GM20431 (cell line): ENCODE data around the gene TAS2R60.

ENCODE experiments used
- in situ Hi-C: fragments of 300-500 bp; cut with MseI, MboI; formaldehyde crosslinking; loops from one replicate; pipeline ENCODE4 v1.15.0; 2020; ENCODE audit warnings: low sequenced_read_pairs; ENCODE audit not compliant: unreplicated experiment

The TAS2R60 gene

GRCh38 chr7:143443153-143443552 is at the start of gene TAS2R60:
Gene TAS2R60, plus strand, starts transcription at chr7:143443453. Its CDS starts 0 bp downstream, at chr7:143443453.
- in situ Hi-C loops, result no loop called here

- in situ Hi-C loops, result no loop called here
These were observed 49.2 kb upstream of the TAS2R60 start for GRCh38 chr7:143394068-143394467.

DNA sequence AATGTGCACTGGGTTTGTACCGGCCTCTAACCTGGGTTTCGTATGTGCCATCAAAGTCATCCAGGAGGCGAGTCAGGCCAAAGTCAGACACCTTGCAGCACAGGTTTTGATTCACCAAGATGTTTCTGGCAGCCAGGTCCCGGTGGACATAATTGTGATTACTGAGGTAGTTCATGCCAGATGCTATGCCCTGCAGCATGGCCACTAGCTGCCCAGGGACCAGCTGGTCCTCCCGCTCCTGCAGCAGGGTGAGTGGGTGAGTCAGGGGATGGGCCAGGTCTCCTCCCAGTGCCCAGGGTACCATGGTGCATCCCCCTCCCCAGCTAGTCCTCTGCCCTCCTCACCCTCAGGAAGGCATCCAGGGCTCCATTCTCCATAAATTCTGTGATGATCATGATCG is 48.5 kb upstream of the TAS2R60 start:
- in situ Hi-C loops, result no loop called here

DNA sequence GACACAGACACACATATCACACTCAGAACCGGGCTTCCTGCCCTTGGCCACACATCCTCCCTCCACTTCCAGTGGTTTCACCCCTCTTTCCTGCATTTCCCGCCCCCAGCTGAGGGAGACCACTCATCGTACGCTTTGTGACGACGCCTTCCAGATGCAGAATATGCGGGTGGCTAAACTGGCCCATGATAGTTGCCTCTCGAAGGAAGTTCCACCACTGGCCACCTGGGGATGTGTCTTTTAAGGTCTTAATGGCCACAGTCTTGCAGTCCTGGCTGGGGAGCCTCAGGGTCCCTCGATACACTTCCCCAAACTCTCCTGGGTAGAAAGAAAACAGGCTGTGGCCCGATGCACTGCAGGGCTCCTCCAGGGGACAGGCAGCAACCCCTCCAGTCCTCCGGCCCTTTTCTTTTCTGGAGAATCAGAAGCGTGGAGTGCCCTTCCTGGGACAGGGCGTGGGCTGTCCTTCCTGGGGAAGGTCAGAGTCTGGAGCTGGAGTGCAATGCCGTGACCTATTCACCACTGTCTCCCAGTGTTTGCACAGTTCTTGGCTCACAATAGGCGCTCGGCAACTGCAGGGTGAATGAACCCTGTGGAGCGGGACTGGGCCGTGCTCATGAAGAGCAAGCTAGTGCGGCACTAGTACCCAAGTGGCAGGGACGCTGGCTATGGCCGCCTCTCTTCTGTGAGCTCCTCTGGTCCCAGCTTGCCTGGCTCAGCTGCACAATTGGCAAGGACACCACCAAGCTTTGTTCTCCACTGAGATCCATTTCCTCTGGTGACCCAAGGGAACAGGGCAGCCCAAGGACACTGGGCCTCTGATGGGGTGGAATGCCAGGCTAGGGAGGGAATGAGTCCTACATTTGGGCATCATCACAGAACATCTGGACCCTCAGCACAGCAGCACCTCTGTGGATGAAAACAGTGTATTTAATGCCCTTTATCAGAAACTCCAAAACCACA is 47.8 kb upstream of the TAS2R60 start:
- in situ Hi-C loops, result no loop called here

DNA sequence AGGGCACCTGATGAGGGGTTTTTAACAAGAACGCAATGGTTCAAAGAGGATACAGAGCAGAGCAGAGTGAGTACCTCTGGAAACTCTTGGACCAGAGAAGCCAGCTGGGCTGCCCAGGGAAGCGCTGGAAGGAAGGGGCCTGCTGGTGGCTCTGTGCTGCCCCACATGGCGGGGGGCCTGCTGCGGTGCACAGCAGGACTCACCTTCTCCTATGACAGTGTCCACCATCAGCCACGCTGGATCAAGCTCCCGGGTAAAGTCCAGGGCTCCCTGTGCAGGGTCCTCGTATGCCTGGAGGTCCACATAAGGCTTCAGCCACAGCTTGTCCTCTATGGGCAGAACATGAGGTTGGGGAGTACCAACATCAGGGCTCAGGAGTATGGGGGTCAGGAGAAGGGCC is 47.1 kb upstream of the TAS2R60 start:
- in situ Hi-C loops, result no loop called here

DNA sequence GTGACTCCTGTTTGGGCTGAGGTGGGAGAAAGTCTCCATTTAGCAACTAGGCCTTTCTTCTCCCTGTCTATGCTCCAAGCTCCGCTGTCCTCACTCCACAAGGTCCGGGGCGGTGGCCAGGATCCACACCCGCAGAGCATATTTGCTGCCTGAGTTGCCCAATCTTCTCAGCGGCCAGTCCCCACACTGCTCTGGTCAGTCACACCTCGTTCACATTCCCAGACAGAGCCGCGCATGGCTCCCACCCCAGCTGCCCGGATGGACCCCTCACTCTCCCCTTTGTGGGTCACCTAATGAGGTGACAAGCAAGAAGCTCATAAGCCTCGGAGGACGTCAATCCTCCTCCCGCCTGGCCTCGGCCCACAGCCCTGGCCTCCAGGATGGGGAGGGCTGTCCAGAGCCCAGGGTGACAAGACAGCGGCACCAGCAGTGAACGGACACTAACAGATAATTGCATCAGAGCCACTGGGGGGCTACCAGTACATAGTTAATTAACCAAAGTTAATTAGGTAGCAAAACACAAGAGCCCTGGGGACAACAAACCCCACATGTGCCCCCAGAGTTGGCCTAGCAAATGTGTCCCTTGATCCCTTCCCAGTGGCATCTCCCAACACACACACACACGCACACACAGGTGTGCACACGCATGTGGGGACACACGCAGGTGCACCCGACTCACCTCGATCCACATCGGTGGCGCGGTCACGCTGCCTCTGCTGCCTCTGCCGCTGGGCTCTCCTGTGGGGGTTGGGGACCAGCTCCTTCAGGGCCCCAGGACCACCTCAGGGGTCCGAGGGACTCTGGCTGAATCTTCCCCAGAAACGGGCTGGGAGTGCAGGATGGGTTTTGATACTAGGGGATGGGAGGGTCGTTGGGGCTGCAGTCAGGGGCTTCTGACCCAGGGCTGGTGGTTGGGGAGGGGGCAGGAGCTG is 46.4 kb upstream of the TAS2R60 start:
- in situ Hi-C loops, result no loop called here

GRCh38 chr7:143397710-143398530 is 45.3 kb upstream of the TAS2R60 start:
- in situ Hi-C loops, result no loop called here

- in situ Hi-C loops, result no loop called here
These were observed 44.6 kb upstream of the TAS2R60 start for GRCh38 chr7:143398616-143399015.

GRCh38 chr7:143399151-143399550 is 44.1 kb upstream of the TAS2R60 start:
- in situ Hi-C loops, result no loop called here

DNA sequence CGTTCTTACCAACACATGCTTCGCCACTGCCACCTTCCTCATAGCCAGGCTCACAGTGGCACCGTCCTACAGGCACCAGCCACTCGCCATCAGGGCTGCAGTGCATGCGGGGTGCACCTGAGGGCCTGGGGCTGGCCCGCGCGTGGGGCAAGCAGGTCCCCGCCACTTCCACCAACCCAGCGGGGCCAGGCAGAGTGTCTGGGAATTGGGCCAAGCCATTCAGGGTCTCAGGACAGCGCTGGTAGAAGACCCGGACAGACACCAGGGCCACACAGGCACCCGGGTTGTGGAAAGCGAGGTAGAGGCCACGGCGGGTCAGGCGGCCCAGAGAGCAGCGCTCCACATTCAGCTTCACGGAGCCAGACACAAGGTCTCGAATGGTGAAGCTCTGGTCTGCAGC is 43.6 kb upstream of the TAS2R60 start:
- in situ Hi-C loops, result loop anchor here (25.0 kb wide), 1 partner anchor 162 kb away; no protein-coding TSS in a partner anchor

DNA sequence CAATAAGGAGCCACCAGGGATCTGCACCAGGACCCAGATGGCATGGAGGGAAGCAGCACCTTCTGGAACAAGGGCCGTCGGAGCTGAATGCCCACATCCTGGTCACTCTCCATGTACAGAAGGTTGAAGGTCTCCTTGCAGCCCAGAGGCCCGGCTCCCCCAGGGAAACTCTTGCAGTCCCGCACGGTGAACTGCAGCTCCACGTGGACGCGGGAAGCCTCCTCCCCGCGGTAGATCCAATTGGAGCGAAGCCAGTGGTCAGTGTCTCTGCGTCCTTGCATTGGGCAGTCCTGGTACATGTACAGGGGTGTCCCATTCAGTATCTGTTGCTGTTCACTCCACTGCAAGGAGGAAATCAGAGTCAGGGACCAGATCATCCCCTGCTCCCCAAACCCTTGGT is 42.0 kb upstream of the TAS2R60 start:
- in situ Hi-C loops, result loop anchor here (25.0 kb wide), 1 partner anchor 164 kb away; no protein-coding TSS in a partner anchor

- in situ Hi-C loops, result loop anchor here (25.0 kb wide), 1 partner anchor 165 kb away; no protein-coding TSS in a partner anchor
These were observed 41.0 kb upstream of the TAS2R60 start for GRCh38 chr7:143402233-143402632.

DNA sequence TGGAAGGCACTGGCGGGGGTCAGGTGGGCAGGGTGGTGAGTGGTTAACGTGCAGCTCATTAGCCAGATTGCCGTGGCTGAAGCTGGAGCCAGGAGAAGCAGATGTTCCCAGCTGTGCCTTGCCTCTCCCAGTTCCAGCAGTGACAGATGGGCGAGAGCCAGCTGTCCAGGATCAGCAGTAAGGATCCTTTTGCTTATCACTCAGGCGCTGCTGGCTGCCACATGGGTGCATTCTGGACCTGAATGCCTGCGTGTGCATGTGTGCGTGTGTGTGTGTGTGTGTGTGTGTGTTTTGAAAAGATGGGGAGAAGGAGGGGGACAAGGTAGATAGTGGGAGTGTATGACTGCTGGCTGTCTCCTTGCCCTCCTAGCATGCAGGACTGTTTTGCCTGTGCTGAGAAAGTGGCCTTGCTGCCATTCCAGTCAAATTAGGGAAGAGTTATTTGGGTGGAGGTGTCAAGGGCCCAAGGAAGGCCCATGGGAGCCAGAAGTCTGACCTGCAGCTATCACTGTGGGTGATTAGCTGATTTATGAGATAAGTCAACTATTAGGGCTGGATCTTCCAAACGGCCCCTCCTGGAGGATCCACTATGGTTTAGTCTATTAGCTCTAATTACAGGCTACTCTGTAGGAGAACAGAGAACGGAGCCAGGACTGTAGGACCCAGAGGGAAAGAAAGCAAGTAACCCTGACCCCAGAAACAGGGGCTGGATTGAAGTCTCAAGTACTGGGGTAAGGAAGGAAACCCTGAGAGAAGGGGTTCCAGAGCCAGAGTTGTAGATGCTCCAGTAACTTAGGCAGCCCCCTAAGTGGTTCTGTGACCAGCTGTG is 37.9 kb upstream of the TAS2R60 start:
- in situ Hi-C loops, result loop anchor here (25.0 kb wide), 1 partner anchor 168 kb away; no protein-coding TSS in a partner anchor

DNA sequence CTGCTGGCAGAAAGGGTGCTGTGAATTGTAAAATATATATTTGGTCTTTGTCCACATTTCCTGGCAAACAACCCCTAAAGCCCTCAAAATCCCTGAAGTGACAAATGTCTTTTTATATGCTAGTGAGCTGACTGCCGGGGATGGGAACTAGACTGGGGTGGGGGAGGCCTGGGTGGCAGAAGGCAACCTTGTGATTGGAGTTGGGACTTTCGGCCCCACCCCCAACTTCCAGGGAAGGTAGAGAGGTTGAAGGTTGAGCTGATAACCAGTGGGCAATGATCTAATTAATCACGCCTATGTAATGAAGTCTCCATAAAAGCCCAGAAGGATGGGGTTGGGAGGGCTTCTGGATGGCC is 37.3 kb upstream of the TAS2R60 start:
- in situ Hi-C loops, result loop anchor here (25.0 kb wide), 1 partner anchor 169 kb away; no protein-coding TSS in a partner anchor

- in situ Hi-C loops, result loop anchor here (25.0 kb wide), 1 partner anchor 170 kb away; no protein-coding TSS in a partner anchor
These were observed 35.7 kb upstream of the TAS2R60 start for GRCh38 chr7:143407287-143408251.

GRCh38 chr7:143408252-143408685 is 35.0 kb upstream of the TAS2R60 start:
- in situ Hi-C loops, result loop anchor here (25.0 kb wide), 1 partner anchor 171 kb away; no protein-coding TSS in a partner anchor
